Astrocyte (in vitro differentiated cells and primary cell): ENCODE results near the gene DNMT1. TPM values are rescaled to one million over a fixed set of nuclear protein-coding genes. Genes with fewer than 3 reads are reported as not detected.

Experiments used
- DNase-seq: peaks from one replicate; pipeline ENCODE4 v3.0.0-alpha.2; 2010; ENCODE audit warnings: low read depth
- FAIRE-seq: peaks from 2 replicates; lab custom pipeline; 2011; peaks lifted over from hg19 to GRCh38; lab: Jason Lieb, UNC
- H2AFZ ChIP-seq: 2 replicates; pipeline ENCODE4 v1.6.0; 2012; ENCODE audit warnings: low read depth, low read length, inconsistent platforms
- H3K27ac ChIP-seq: 2 replicates; pipeline ENCODE4 v1.5.1; 2011; ENCODE audit warnings: low read depth, low read length, inconsistent platforms
- H3K27me3 ChIP-seq: 2 replicates; pipeline ENCODE4 v1.6.0; 2011; ENCODE audit warnings: low read length, inconsistent platforms; ENCODE audit not compliant: insufficient read depth
- H3K36me3 ChIP-seq: 2 replicates; pipeline ENCODE4 v1.5.1; 2011; ENCODE audit warnings: low read length, inconsistent platforms; ENCODE audit not compliant: insufficient read depth
- H3K4me1 ChIP-seq: 2 replicates; pipeline ENCODE4 v1.5.1; 2011; ENCODE audit warnings: low read length, inconsistent platforms; ENCODE audit not compliant: insufficient read depth
- H3K4me2 ChIP-seq: 2 replicates; pipeline ENCODE4 v1.6.0; 2012; ENCODE audit warnings: low read length, inconsistent platforms
- H3K4me3 ChIP-seq: 2 replicates; pipeline ENCODE4 v1.5.1; 2011; ENCODE audit warnings: low read depth, mild to moderate bottlenecking, low read length, inconsistent platforms; ENCODE audit not compliant: insufficient read depth
- H3K79me2 ChIP-seq: 2 replicates; pipeline ENCODE4 v1.6.0; 2012; ENCODE audit warnings: mild to moderate bottlenecking, low read length, inconsistent platforms; ENCODE audit not compliant: insufficient read depth
- H3K9ac ChIP-seq: 2 replicates; pipeline ENCODE4 v1.6.0; 2012; ENCODE audit warnings: mild to moderate bottlenecking, low read length, inconsistent platforms
- H3K9me3 ChIP-seq: 2 replicates; pipeline ENCODE4 v1.5.1; 2012; ENCODE audit warnings: low read depth, mild to moderate bottlenecking, low read length, inconsistent platforms; ENCODE audit not compliant: insufficient read depth
- H4K20me1 ChIP-seq: 2 replicates; pipeline ENCODE4 v1.6.0; 2012; ENCODE audit warnings: low read length, inconsistent platforms; ENCODE audit not compliant: insufficient read depth
- H3K27ac Mint-ChIP-seq: one replicate; pipeline ENCODE4 v1.8.0; 2021; ENCODE audit warnings: mild to moderate bottlenecking, mixed read lengths; ENCODE audit not compliant: unreplicated experiment
- H3K27me3 Mint-ChIP-seq: one replicate; pipeline ENCODE4 v1.8.0; 2021; ENCODE audit warnings: low read depth, mixed read lengths; ENCODE audit not compliant: unreplicated experiment
- H3K36me3 Mint-ChIP-seq: one replicate; pipeline ENCODE4 v1.8.0; 2021; ENCODE audit warnings: low read depth, mixed read lengths; ENCODE audit not compliant: unreplicated experiment
- H3K4me1 Mint-ChIP-seq: one replicate; pipeline ENCODE4 v1.8.0; 2021; ENCODE audit warnings: low read depth, mixed read lengths; ENCODE audit not compliant: unreplicated experiment
- H3K4me3 Mint-ChIP-seq: one replicate; pipeline ENCODE4 v1.8.0; 2021; ENCODE audit warnings: mild to moderate bottlenecking, moderate library complexity, mixed read lengths; ENCODE audit not compliant: unreplicated experiment
- H3K9me3 Mint-ChIP-seq: one replicate; pipeline ENCODE4 v1.8.0; 2021; ENCODE audit warnings: mild to moderate bottlenecking, mixed read lengths; ENCODE audit not compliant: unreplicated experiment
- EZH2 ChIP-seq: IDR thresholded peaks from 2 replicates; pipeline ENCODE4 v1.6.1; 2012; ENCODE audit warnings: mild to moderate bottlenecking, low read length, inconsistent platforms; ENCODE audit not compliant: insufficient read depth
- total RNA-seq: library from RNA; stranded (reverse); gene quantifications from 2 replicates; pipeline ENCODE4 v1.2.1, GENCODE V29; 2021
- TF ChIP-seq, protein P1 (sequence below): IDR thresholded peaks from 2 replicates; pipeline ENCODE4 v1.5.1; 2011; ENCODE audit warnings: low read depth, mild to moderate bottlenecking, inconsistent platforms, low read length, moderate library complexity; ENCODE audit not compliant: insufficient read depth

Gene DNMT1
- total RNA-seq, 1 donor from 2014 or later, result 50.6 TPM

GRCh38 chr19:10235003-10235402 is 40.2 kb upstream of the DNMT1 start:
- Histone ChIP-seq H3K9ac (no peak overlapping the region), H3K27ac (no peak overlapping the region), H3K4me2 (no peak overlapping the region), H3K27me3 (no peaks in the 10 kb centered on the region), H2AFZ (no peak overlapping the region), H3K79me2 (peaks cover 9% of the 10 kb centered on the region), H4K20me1 (no peaks in the 10 kb centered on the region), H3K36me3 (no peaks in the 10 kb centered on the region), H3K9me3 (no peaks in the 10 kb centered on the region), H3K4me3 (no peak overlapping the region), H3K4me1 (peaks cover 3% of the 10 kb centered on the region)
- DNase-seq (no peak), FAIRE-seq (no peak)
- Mint-ChIP-seq H3K27me3 (no peaks in the 10 kb centered on the region), H3K27ac (no peak overlapping the region), H3K4me3 (no peak overlapping the region), H3K9me3 (no peaks in the 10 kb centered on the region), H3K4me1 (peaks cover 1% of the 10 kb centered on the region), H3K36me3 (no peaks in the 10 kb centered on the region)
- no peak for TF ChIP-seq EZH2
- TF ChIP-seq, protein P1, sequence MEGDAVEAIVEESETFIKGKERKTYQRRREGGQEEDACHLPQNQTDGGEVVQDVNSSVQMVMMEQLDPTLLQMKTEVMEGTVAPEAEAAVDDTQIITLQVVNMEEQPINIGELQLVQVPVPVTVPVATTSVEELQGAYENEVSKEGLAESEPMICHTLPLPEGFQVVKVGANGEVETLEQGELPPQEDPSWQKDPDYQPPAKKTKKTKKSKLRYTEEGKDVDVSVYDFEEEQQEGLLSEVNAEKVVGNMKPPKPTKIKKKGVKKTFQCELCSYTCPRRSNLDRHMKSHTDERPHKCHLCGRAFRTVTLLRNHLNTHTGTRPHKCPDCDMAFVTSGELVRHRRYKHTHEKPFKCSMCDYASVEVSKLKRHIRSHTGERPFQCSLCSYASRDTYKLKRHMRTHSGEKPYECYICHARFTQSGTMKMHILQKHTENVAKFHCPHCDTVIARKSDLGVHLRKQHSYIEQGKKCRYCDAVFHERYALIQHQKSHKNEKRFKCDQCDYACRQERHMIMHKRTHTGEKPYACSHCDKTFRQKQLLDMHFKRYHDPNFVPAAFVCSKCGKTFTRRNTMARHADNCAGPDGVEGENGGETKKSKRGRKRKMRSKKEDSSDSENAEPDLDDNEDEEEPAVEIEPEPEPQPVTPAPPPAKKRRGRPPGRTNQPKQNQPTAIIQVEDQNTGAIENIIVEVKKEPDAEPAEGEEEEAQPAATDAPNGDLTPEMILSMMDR, result no peak

- Mint-ChIP-seq H3K4me1 (peaks cover 1% of the 10 kb centered on the region), H3K27ac (no peak overlapping the region), H3K27me3 (no peaks in the 10 kb centered on the region), H3K36me3 (no peaks in the 10 kb centered on the region), H3K4me3 (no peak overlapping the region), H3K9me3 (no peaks in the 10 kb centered on the region)
- no peak overlapping the region for H3K4me3 ChIP-seq
- TF ChIP-seq, protein P1, result no peak
- TF ChIP-seq EZH2, result no peak
- H3K27ac ChIP-seq, result no peak overlapping the region
- peaks cover 7% of the 10 kb centered on the region for H4K20me1 ChIP-seq
- H3K4me2 ChIP-seq, result no peak overlapping the region
- no peaks in the 10 kb centered on the region for H3K9me3 ChIP-seq
- H3K36me3 ChIP-seq, result no peaks in the 10 kb centered on the region
- H3K4me1 ChIP-seq, result peaks cover 3% of the 10 kb centered on the region
- H3K79me2 ChIP-seq, result peaks cover 13% of the 10 kb centered on the region
- no peak overlapping the region for H3K9ac ChIP-seq
- H3K27me3 ChIP-seq, result no peaks in the 10 kb centered on the region
- no peak for FAIRE-seq
- no peak overlapping the region for H2AFZ ChIP-seq
- no peak for DNase-seq
These were observed 39.2 kb upstream of the DNMT1 start for GRCh38 chr19:10233946-10234345.

DNA sequence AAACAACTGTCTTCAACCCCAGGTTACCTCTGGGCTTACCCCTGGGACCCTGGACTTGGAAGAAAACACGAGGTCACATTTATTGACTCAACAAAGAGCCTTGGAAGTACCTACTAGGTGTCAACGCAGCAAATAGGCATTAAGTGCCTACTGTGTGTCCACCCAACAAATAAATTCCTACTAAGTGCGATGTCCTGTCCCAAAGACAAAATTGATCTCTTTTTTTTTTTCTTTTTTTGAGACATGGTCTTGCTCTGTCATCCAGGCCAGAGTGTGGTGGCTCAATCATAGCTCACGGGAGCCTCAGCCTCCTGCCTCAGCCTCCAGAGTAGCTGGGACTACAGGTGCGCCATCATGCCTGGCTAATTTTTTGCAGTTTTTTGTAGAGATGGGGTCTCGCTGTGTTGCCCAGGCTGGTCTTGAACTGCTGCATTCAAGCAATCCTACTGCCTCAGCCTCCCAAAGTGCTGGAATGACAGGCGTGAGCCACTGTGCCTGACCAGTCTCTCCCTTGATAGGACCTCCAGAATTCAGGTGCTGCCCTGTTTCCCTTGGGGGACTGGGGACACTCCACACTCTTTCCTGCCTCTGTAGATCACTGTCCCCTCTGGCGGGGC is 37.0 kb upstream of the DNMT1 start:
- Histone ChIP-seq H3K36me3 (no peaks in the 10 kb centered on the region), H3K27ac (no peak overlapping the region), H3K4me3 (no peak overlapping the region), H3K9me3 (no peaks in the 10 kb centered on the region), H3K4me1 (peaks cover 11% of the 10 kb centered on the region), H2AFZ (no peak overlapping the region), H4K20me1 (peaks cover 16% of the 10 kb centered on the region), H3K4me2 (peak overlapping the region; percentile 93), H3K27me3 (no peaks in the 10 kb centered on the region), H3K9ac (peak overlapping the region; percentile 88), H3K79me2 (peaks cover 17% of the 10 kb centered on the region)
- Mint-ChIP-seq H3K9me3 (no peaks in the 10 kb centered on the region), H3K4me3 (peak overlapping the region; percentile 81), H3K27ac (peak overlapping the region; percentile 87), H3K4me1 (peaks cover 1% of the 10 kb centered on the region), H3K36me3 (no peaks in the 10 kb centered on the region), H3K27me3 (no peaks in the 10 kb centered on the region)
- TF ChIP-seq EZH2, result no peak
- TF ChIP-seq, protein P1, result no peak
- DNase-seq (no peak), FAIRE-seq (no peak)
